ENCODE data around the gene EGR1. TPM values are rescaled to one million over a fixed set of nuclear protein-coding genes. Genes with fewer than 3 reads are reported as not detected.

Gene EGR1
- total RNA-seq, 1 experiment from 2014 or later, result 173 TPM

DNA sequence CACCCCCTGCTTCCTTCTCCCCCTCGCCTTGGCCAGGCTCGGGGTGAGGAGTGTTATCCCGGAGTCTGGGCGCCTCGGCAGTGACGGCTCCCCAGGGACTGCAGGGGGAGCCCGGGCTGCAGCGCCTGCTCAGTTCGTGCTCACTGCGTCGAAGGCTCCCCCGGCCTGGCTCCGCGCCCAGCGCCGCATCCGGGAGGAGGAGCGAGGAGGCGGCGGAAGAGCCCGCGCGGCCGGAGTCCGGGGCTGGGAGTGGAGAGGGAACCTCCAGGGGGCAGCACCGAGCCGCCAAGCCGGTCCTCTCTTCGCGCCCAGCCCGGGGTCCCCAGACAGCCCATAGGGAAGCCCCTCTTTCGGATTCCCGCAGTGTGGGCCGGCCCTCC is 1.3 kb upstream of the EGR1 start (continued):
- TF ChIP-seq TCF7L2 (IDR thresholded peaks at IDR 0.05; ENCODE audit: borderline replicate concordance, extremely low read depth, insufficient read depth, insufficient read length) (no peak), SIN3A (IDR thresholded peaks at IDR 0.05; ENCODE audit: low read depth) (no peak)

DNA sequence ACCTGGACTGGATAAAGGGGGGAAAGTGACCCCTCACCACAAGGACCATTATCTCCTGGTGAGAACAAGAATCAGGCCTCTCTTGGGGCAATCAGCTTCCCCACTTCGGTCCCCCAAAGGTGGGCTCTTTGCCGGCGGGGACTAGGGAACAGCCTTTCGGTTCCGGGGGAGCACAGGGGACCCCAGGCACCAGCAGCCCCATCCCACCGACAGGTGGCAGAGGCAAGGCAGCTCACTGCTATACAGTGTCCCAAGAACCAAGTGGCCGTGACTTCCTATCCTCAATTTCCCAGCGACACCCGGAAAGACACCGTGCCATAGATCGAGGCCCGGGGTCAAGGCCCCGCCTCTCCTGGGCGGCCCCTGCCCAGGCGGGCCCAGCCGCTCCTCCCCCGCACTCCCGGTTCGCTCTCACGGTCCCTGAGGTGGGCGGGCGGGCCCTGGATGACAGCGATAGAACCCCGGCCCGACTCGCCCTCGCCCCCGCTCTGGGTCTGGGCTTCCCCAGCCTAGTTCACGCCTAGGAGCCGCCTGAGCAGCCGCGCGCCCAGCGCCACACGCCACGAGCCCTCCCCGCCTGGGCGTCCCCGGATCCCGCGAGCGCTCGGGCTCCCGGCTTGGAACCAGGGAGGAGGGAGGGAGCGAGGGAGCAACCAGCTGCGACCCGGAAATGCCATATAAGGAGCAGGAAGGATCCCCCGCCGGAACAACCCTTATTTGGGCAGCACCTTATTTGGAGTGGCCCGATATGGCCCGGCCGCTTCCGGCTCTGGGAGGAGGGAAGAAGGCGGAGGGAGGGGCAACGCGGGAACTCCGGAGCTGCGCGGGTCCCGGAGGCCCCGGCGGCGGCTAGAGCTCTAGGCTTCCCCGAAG is 655 bp upstream of the EGR1 start:
- Histone ChIP-seq H3K4me2 (ENCODE audit: low read length) (peak overlapping the region; percentile 100), H3K9me3 (ENCODE audit: control insufficient read depth in 1 of 2, insufficient read depth in 1 of 2, low read depth in 1 of 2, low read length in 2 of 2) (no peaks in the 10 kb centered on the region), H3K4me3 (replicated peaks in 1 of 2; ENCODE audit: low read depth in 1 of 2, low read length in 2 of 2) (peak overlapping the region; percentile 53 to 82), H3K27ac (ENCODE audit: low read depth, low read length) (peak overlapping the region; percentile 88), H3K36me3 (ENCODE audit: control insufficient read depth in 1 of 2, insufficient read depth in 2 of 2, low read length in 2 of 2) (peaks cover 4 to 22% of the 10 kb centered on the region in 2 experiments), H3K9ac (ENCODE audit: low read length) (peak overlapping the region; percentile 93), H3K79me2 (ENCODE audit: insufficient read depth, low read length) (peaks cover 31% of the 10 kb centered on the region), H3K9me2 (ENCODE audit: insufficient read depth) (no peaks in the 10 kb centered on the region), H2AFZ (ENCODE audit: low read depth, low read length, poor library complexity, severe bottlenecking) (peak overlapping the region; percentile 77), H3K27me3 (ENCODE audit: insufficient read depth, low read length) (no peaks in the 10 kb centered on the region), H4K20me1 (ENCODE audit: insufficient read depth) (no peaks in the 10 kb centered on the region; the same call in 1 of the 2 replicates), H3K4me1 (ENCODE audit: control insufficient read depth in 1 of 2, insufficient read depth in 2 of 2, low read length in 2 of 2) (peaks cover 0 to 40% of the 10 kb centered on the region in 2 experiments; a peak in 3 of 4 replicates)
- POLR2A ChIA-PET, result interaction anchor here (1.0 to 3.1 kb wide), 13 partner anchors 11 to 111 kb away, joined by 3 to 16 read pairs (median 5); partner anchors contain the start of genes ETF1 and HSPA9
- ATAC-seq (peak; percentile 78), DNase-seq (ENCODE audit: low read depth, low spot score) (peak; percentile 98)
- CTCF ChIA-PET, result interaction anchor here (1.0 to 3.4 kb wide), 6 partner anchors 10 to 286 kb away, joined by 3 to 48 read pairs (median 6); partner anchors contain the start of genes BRD8, ETF1 and KIF20A
- RAD21 ChIA-PET (ENCODE audit: low non-redundant PET in 1 of 2, low total read pairs in 2 of 2, uncharacterized antibody in 2 of 2, unreplicated experiment in 2 of 2), result interaction anchor here in 1 of 2 experiments (1.1 kb wide), 1 partner anchor 71 kb away, joined by 3 read pairs; no protein-coding TSS in a partner anchor
- BruUV-seq (replicated peaks), result no TSS peak
- intact Hi-C loops (cut with micrococcal nuclease), result loop anchor here (1.0 kb wide), 1 partner anchor 79 kb away; the partner anchor contains the start of gene ETF1
- TF ChIP-seq, protein P1, sequence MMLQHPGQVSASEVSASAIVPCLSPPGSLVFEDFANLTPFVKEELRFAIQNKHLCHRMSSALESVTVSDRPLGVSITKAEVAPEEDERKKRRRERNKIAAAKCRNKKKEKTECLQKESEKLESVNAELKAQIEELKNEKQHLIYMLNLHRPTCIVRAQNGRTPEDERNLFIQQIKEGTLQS (IDR thresholded peaks at IDR 0.05), result no peak
- peak; percentile 79 for TF ChIP-seq POLR2AphosphoS5 (IDR thresholded peaks at IDR 0.05; ENCODE audit: low read depth, low read length)
- no peak for TF ChIP-seq ZNF274 (IDR thresholded peaks at IDR 0.05; ENCODE audit: low read depth, low read length)
- peak; percentile 25; the same call in 1 of the 2 replicates for TF ChIP-seq ZFX (IDR thresholded peaks at IDR 0.05)
- peak; percentile 28 for TF ChIP-seq POLR2A (IDR thresholded peaks at IDR 0.05; ENCODE audit: borderline replicate concordance, extremely low read depth, insufficient read depth, insufficient read length)
- TF ChIP-seq, protein P2, sequence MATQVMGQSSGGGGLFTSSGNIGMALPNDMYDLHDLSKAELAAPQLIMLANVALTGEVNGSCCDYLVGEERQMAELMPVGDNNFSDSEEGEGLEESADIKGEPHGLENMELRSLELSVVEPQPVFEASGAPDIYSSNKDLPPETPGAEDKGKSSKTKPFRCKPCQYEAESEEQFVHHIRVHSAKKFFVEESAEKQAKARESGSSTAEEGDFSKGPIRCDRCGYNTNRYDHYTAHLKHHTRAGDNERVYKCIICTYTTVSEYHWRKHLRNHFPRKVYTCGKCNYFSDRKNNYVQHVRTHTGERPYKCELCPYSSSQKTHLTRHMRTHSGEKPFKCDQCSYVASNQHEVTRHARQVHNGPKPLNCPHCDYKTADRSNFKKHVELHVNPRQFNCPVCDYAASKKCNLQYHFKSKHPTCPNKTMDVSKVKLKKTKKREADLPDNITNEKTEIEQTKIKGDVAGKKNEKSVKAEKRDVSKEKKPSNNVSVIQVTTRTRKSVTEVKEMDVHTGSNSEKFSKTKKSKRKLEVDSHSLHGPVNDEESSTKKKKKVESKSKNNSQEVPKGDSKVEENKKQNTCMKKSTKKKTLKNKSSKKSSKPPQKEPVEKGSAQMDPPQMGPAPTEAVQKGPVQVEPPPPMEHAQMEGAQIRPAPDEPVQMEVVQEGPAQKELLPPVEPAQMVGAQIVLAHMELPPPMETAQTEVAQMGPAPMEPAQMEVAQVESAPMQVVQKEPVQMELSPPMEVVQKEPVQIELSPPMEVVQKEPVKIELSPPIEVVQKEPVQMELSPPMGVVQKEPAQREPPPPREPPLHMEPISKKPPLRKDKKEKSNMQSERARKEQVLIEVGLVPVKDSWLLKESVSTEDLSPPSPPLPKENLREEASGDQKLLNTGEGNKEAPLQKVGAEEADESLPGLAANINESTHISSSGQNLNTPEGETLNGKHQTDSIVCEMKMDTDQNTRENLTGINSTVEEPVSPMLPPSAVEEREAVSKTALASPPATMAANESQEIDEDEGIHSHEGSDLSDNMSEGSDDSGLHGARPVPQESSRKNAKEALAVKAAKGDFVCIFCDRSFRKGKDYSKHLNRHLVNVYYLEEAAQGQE (IDR thresholded peaks at IDR 0.05; ENCODE audit: low read depth), result no peak
- no peak for TF ChIP-seq EZH2 (IDR thresholded peaks at IDR 0.05)
- no peak for TF ChIP-seq SIN3A (IDR thresholded peaks at IDR 0.05; ENCODE audit: low read depth)
- TF ChIP-seq CBX3 (IDR thresholded peaks at IDR 0.05; ENCODE audit: low read depth), result no peak
- no peak for TF ChIP-seq EGR1 (IDR thresholded peaks at IDR 0.05; ENCODE audit: low read depth)
- TF ChIP-seq, protein P3, sequence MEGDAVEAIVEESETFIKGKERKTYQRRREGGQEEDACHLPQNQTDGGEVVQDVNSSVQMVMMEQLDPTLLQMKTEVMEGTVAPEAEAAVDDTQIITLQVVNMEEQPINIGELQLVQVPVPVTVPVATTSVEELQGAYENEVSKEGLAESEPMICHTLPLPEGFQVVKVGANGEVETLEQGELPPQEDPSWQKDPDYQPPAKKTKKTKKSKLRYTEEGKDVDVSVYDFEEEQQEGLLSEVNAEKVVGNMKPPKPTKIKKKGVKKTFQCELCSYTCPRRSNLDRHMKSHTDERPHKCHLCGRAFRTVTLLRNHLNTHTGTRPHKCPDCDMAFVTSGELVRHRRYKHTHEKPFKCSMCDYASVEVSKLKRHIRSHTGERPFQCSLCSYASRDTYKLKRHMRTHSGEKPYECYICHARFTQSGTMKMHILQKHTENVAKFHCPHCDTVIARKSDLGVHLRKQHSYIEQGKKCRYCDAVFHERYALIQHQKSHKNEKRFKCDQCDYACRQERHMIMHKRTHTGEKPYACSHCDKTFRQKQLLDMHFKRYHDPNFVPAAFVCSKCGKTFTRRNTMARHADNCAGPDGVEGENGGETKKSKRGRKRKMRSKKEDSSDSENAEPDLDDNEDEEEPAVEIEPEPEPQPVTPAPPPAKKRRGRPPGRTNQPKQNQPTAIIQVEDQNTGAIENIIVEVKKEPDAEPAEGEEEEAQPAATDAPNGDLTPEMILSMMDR (IDR thresholded peaks at IDR 0.05 in 2 of 3, conservative IDR thresholded peaks at IDR 0.05 in 1 of 3; ENCODE audit: borderline replicate concordance in 1 of 3, insufficient read depth in 1 of 3, low read depth in 2 of 3, low read length in 2 of 3), result peak in 1 of 3 experiments; percentile 17; a peak in 2 of 6 replicates
- no peak for TF ChIP-seq EZH2phosphoT487 (IDR thresholded peaks at IDR 0.05; ENCODE audit: borderline replicate concordance)
